K562 (cell line): ENCODE measurements around the gene MORC1. TPM values are rescaled to one million over a fixed set of nuclear protein-coding genes. Genes with fewer than 3 reads are reported as not detected.

ENCODE experiments used
- ATAC-seq: fragments of 200-7000 bp; cut with Tn5 transposase; 3 replicates; pipeline ENCODE4 v1.9.1; 2020; ENCODE audit warnings: moderate library complexity
- BruUV-seq: library from RNA; stranded (reverse); fragments of 400-500 nt; replicated peaks from 2 replicates; lab custom pipeline; 2021; lab: Mats Ljungman, UMichigan
- CTCF ChIA-PET: fragments of 300-600 bp; formaldehyde crosslinking; extraction: SDS; loops from one replicate; lab custom pipeline; 2021; ENCODE audit warnings: low intra/inter-chr PET ratio; lab: Yijun Ruan, JAX
- POLR2A ChIA-PET: fragments of 300-600, 350-650 bp; sonication (Branson Sonifier 250); formaldehyde crosslinking; extraction: SDS; loops from one replicate; lab custom pipeline; 2021; ENCODE audit warnings: antibody characterized with exemption, inconsistent platforms; lab: Yijun Ruan, JAX
- DNase-seq, 4 experiments: peaks; one replicate each; pipeline versions ENCODE4 v3.0.0 to v3.0.0-alpha.2; 2011 to 2018; ENCODE audit warnings: low spot score in 3 of 4, mixed read lengths in 3 of 4; ENCODE audit errors: extremely low read depth in 1 of 4
- FAIRE-seq: peaks from 2 replicates; lab custom pipeline; 2011; peaks lifted over from hg19 to GRCh38; lab: Jason Lieb, UNC
- H2AFZ ChIP-seq: 2 replicates; pipeline ENCODE4 v1.6.0; 2011; ENCODE audit warnings: low read depth, low read length, control low read depth, inconsistent platforms
- H3K27ac ChIP-seq: fragments of 200-600 bp; 3 replicates; pipeline ENCODE4 v1.8.0; 2011; ENCODE audit warnings: low read depth, mild to moderate bottlenecking, control low read depth, inconsistent platforms, low read length, moderate library complexity, mixed read lengths; ENCODE audit errors: extremely low read depth
- H3K27me3 ChIP-seq, 2 experiments: fragments of 300-600 bp in 1 of 2; 2 replicates in 1 of 2; 3 replicates in 1 of 2; pipeline versions ENCODE4 v1.6.0 to v1.8.0; 2011; ENCODE audit warnings: inconsistent platforms in 2 of 2, low read length in 2 of 2, mild to moderate bottlenecking in 1 of 2, mixed read lengths in 1 of 2, moderate library complexity in 1 of 2; ENCODE audit not compliant: control insufficient read depth in 2 of 2, insufficient read depth in 2 of 2
- H3K36me3 ChIP-seq: fragments of 300-600 bp; 3 replicates; pipeline ENCODE4 v1.8.0; 2011; ENCODE audit warnings: mild to moderate bottlenecking, low read length, inconsistent platforms; ENCODE audit not compliant: control insufficient read depth, insufficient read depth
- H3K4me1 ChIP-seq, 2 experiments: fragments of 200-600 bp in 1 of 2; replicated peaks in 1 of 2; 2 replicates in 1 of 2; 3 replicates in 1 of 2; pipeline versions ENCODE4 v1.5.1 to v1.8.0; 2011; ENCODE audit warnings: inconsistent platforms in 2 of 2, low read length in 2 of 2, mild to moderate bottlenecking in 1 of 2, mixed read lengths in 1 of 2, moderate library complexity in 1 of 2; ENCODE audit not compliant: control insufficient read depth in 2 of 2, insufficient read depth in 2 of 2
- H3K4me2 ChIP-seq: 2 replicates; pipeline ENCODE4 v1.6.1; 2011; ENCODE audit warnings: low read length, control low read depth, inconsistent platforms, mixed read lengths; ENCODE audit not compliant: insufficient read depth
- H3K4me3 ChIP-seq: fragments of 200-600 bp; sonication (generic), shearing (Covaris generic); 2 replicates; pipeline ENCODE4 v1.5.1; 2016; ENCODE audit warnings: control low read depth, inconsistent platforms
- H3K79me2 ChIP-seq: fragments of 200-600 bp; 3 replicates; pipeline ENCODE4 v1.8.0; 2011; ENCODE audit warnings: low read length, inconsistent platforms; ENCODE audit not compliant: control insufficient read depth, insufficient read depth
- H3K9ac ChIP-seq, 2 experiments: 2 replicates each; pipeline versions ENCODE4 v1.6.0 to v1.6.1; 2011; ENCODE audit warnings: low read depth in 2 of 2, low read length in 2 of 2, control low read depth in 1 of 2, inconsistent platforms in 1 of 2, mild to moderate bottlenecking in 1 of 2, mixed read lengths in 1 of 2; ENCODE audit not compliant: insufficient read depth in 1 of 2
- H3K9me1 ChIP-seq: one replicate; pipeline ENCODE4 v1.6.0; 2011; ENCODE audit warnings: inconsistent platforms, mild to moderate bottlenecking, low read length, moderate library complexity; ENCODE audit not compliant: control insufficient read depth, insufficient read depth
- H3K9me3 ChIP-seq: replicated peaks from 2 replicates; pipeline ENCODE4 v1.5.1; 2011; ENCODE audit warnings: low read depth, low read length, inconsistent platforms; ENCODE audit not compliant: control insufficient read depth, insufficient read depth
- H4K20me1 ChIP-seq: replicated peaks from 2 replicates; pipeline ENCODE4 v1.6.1; 2011; ENCODE audit warnings: low read length, inconsistent platforms, mixed read lengths; ENCODE audit not compliant: control insufficient read depth, insufficient read depth
- CTCF ChIP-seq, 3 experiments: IDR thresholded peaks in 2 of 3; conservative IDR thresholded peaks in 1 of 3; 2 replicates each; pipeline ENCODE4 v1.5.1; 2011 to 2012; ENCODE audit warnings: low read length in 3 of 3, mild to moderate bottlenecking in 3 of 3, control low read depth in 2 of 3, improper control_type of control experiment in 1 of 3, inconsistent platforms in 1 of 3, low read depth in 1 of 3, mixed read lengths in 1 of 3, moderate library complexity in 1 of 3; ENCODE audit not compliant: insufficient read depth in 2 of 3
- CTCFL ChIP-seq: IDR thresholded peaks from 2 replicates; pipeline ENCODE4 v1.6.1; 2011; ENCODE audit warnings: borderline replicate concordance, low read depth, mild to moderate bottlenecking, moderate library complexity, low read length; ENCODE audit not compliant: insufficient read depth, poor library complexity, severe bottlenecking
- KDM1A ChIP-seq, 2 experiments: fragments of 450-650 bp; IDR thresholded peaks; 2 replicates each; pipeline ENCODE4 v1.6.1; 2016; ENCODE audit warnings: mild to moderate bottlenecking in 2 of 2
- NCOA1 ChIP-seq: fragments of 450-650 bp; IDR thresholded peaks from 2 replicates; pipeline ENCODE4 v1.6.1; 2016; ENCODE audit warnings: low read depth
- RAD21 ChIP-seq, 2 experiments: fragments of 250-450 bp in 1 of 2; fragments of 450-650 bp in 1 of 2; sonication (Bioruptor Pico) in 1 of 2; formaldehyde crosslinking in 1 of 2; IDR thresholded peaks in 1 of 2; conservative IDR thresholded peaks in 1 of 2; 2 replicates each; pipeline versions ENCODE4 v1.4.0 to v1.8.0; 2020 to 2022; ENCODE audit warnings: mild to moderate bottlenecking in 2 of 2, moderate library complexity in 1 of 2
- TEAD1 ChIP-seq, 2 experiments: fragments of 450-650 bp in 1 of 2; sonication (generic) in 1 of 2; formaldehyde crosslinking; IDR thresholded peaks; 2 replicates each; pipeline versions ENCODE4 v1.4.0 to v1.8.0; 2020 to 2022; ENCODE audit warnings: mild to moderate bottlenecking in 2 of 2, missing genetic modification reagents in 1 of 2
- WGBS: fragments of 100-300 bp; shearing (Covaris generic); methylation state at CpG from one replicate; pipeline ENCODE4 v1.1.6; 2016; ENCODE audit warnings: low coverage, mixed read lengths; ENCODE audit not compliant: insufficient coverage; ENCODE audit errors: missing lambda C conversion rate; 5-methylcytosine and 5-hydroxymethylcytosine counted together
- in situ Hi-C: fragments of 300-500 bp; cut with MboI; formaldehyde crosslinking; loops from 4 replicates; pipeline ENCODE4 v1.15.0; 2018; ENCODE audit warnings: inconsistent platforms, mixed read lengths
- intact Hi-C: fragments of 100-400 bp; cut with micrococcal nuclease; formaldehyde crosslinking; loops from 2 replicates; pipeline ENCODE4 v1.14.2; 2022
- polyA plus RNA-seq, 8 experiments: library from polyadenylated mRNA; depleted of rRNA in 4 of 8; stranded (reverse) in 5 of 8; unstranded in 3 of 8; fragments of >200 nt; fragmentation: Nextera tagmentation in 2 of 8; fragmentation: Illumina TruSeq in 1 of 8; extraction: Ambion mirVana in 2 of 8; extraction: Trizol in 1 of 8; gene quantifications; 2 replicates each; pipeline versions ENCODE4 v1.2.1 to v1.2.3, GENCODE V29; 2011 to 2014; ENCODE audit warnings: inconsistent platforms in 1 of 8, missing spikeins in 1 of 8
- total RNA-seq, 7 experiments: library from RNA; depleted of rRNA in 6 of 7; stranded (reverse); fragments of >200 nt in 6 of 7; fragmentation: Illumina TruSeq in 2 of 7; extraction: Trizol in 2 of 7; gene quantifications; 2 replicates each; pipeline versions ENCODE4 v1.2.1 to v1.2.3, GENCODE V29; 2011 to 2021; ENCODE audit warnings: low replicate concordance in 1 of 7

The MORC1 gene
- total and polyA plus RNA-seq, 9 of the 15 experiments (the other 6 are each of a cell fraction or from before 2014, with no cell fraction given) = 0.08 to 0.41 (median 0.30) TPM; not detected in 1

- no peaks in the 10 kb centered on the region for H3K36me3 ChIP-seq
- in situ Hi-C loops = no loop called here
- intact Hi-C loops = no loop called here
- no peaks in the 10 kb centered on the region for H3K9me1 ChIP-seq
- no peak overlapping the region for H2AFZ ChIP-seq
- H3K27ac ChIP-seq = no peak overlapping the region
- no peak overlapping the region for H3K9ac ChIP-seq
- DNase-seq (no peak), ATAC-seq (no peak), FAIRE-seq (no peak)
- no peak overlapping the region for H3K4me2 ChIP-seq
- ChIA-PET POLR2A (interaction anchor here (1.2 kb wide), 1 partner anchor 68 kb away, joined by 3 read pairs; the partner anchor contains the start of gene GUCA1C), CTCF (interaction anchor here (0.7 kb wide), 1 partner anchor 29 kb away, joined by 3 read pairs; no protein-coding TSS in a partner anchor)
- H3K27me3 ChIP-seq = no peaks in the 10 kb centered on the region
- BruUV-seq = no TSS peak
- no peaks in the 10 kb centered on the region for H3K79me2 ChIP-seq
- H3K9me3 ChIP-seq = no peaks in the 10 kb centered on the region
- WGBS = 0% methylated on average over 1 of the region's 1 CpG
- no peaks in the 10 kb centered on the region for H3K4me1 ChIP-seq
- no peak for TF ChIP-seq NCOA1
- TF ChIP-seq KDM1A (IDR thresholded peaks at IDR 0.05) = no peak
- no peaks in the 10 kb centered on the region for H4K20me1 ChIP-seq
- H3K4me3 ChIP-seq = no peak overlapping the region
Observed at GRCh38 chr3:109021556-109021955, 96.4 kb downstream of the MORC1 start.

GRCh38 chr3:109018828-109019227 is 99.1 kb downstream of the MORC1 start:
- H3K9me3 ChIP-seq = no peaks in the 10 kb centered on the region
- no peak overlapping the region for H3K27ac ChIP-seq
- intact Hi-C loops = loop anchor here (10.0 kb wide), 1 partner anchor 354 kb away; no protein-coding TSS in a partner anchor
- H4K20me1 ChIP-seq = no peaks in the 10 kb centered on the region
- H3K9ac ChIP-seq = no peak overlapping the region
- FAIRE-seq = no peak
- no peak for TF ChIP-seq TEAD1 (CRISPR knock-in tag; IDR thresholded peaks at IDR 0.05)
- peak in 1 of 2 experiments; percentile 20; a peak in 1 of 4 replicates for TF ChIP-seq RAD21 (CRISPR knock-in tag; conservative IDR thresholded peaks at IDR 0.05 in 1 of 2, IDR thresholded peaks at IDR 0.05 in 1 of 2)
- TF ChIP-seq CTCFL = peak; percentile 2
- TF ChIP-seq CTCF (IDR thresholded peaks at IDR 0.05 in 2 of 3, conservative IDR thresholded peaks at IDR 0.05 in 1 of 3; ENCODE audit: insufficient read depth in 2 of 3, low read depth in 1 of 3, low read length in 3 of 3) = peak in 2 of 3 experiments; percentile 16 to 36; a peak in 2 of 6 replicates
- TF ChIP-seq, all 486 proteins: peak for 3
- Histone ChIP-seq H3K36me3 (no peaks in the 10 kb centered on the region), H3K9me1 (no peaks in the 10 kb centered on the region), H3K79me2 (no peaks in the 10 kb centered on the region), H3K27me3 (no peaks in the 10 kb centered on the region), H3K4me3 (no peak overlapping the region), H2AFZ (no peak overlapping the region), H3K4me2 (no peak overlapping the region), H3K4me1 (no peaks in the 10 kb centered on the region)
- BruUV-seq = no TSS peak
- ATAC-seq = no peak
- DNase-seq = peak in 1 of 4 experiments; percentile 7
- WGBS = 0% methylated on average over 5 of the region's 6 CpGs
- ChIA-PET CTCF (no interaction called here), POLR2A (no interaction called here)
- in situ Hi-C loops = no loop called here
